ENCODE data around the gene DGCR6L. TPM values are rescaled to one million over a fixed set of nuclear protein-coding genes. Genes with fewer than 3 reads are reported as not detected.
A peak's percentile ranks its signal among the peaks of the same experiment; 100 is the strongest.
"Not testable (repeated sequence)": the region's sequence is repeated elsewhere in the genome, so short reads cannot be mapped to it uniquely, and the experiment has no call there.

DGCR6L gene
- total RNA-seq, 1 experiment from 2014 or later: 37.4 TPM

DNA sequence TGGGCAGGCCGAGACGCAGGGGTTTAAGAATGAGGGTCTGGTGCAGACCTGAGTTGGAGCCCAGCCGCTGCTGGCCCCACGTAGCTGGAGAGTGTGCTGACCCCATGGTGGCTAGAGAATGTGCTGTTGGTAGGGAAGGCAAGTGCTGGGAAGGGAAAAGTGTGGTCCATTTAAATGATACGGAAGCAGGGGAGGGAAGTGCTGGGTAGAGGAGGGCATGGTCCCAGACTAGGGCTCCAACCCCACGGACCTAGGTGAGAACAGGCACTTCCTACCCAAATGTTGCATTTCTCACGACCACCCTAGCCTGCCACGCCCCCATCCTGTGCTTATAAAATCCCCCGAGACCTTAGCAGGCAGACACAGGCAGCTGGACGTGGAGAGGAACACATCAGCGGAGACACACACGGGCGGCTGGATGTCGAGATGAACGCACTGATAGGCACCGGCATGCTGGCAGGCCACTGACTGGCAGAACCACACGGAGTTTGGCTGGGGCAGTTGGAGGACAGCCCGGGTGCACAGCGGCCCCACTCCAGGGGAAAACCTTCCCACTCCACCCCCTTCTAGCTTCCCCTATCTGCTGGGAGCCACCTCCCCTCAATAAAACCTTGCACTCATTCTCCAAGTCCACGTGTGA, 33.0 kb downstream of the DGCR6L start:
- H3K9me3 ChIP-seq; DNase-seq; H3K27ac Mint-ChIP-seq (ENCODE audit: unreplicated experiment); H3K4me1 Mint-ChIP-seq (ENCODE audit: low read depth, unreplicated experiment); BruUV-seq (replicated peaks); CTCF ChIA-PET; H3K36me3 ChIP-seq (ENCODE audit: control insufficient read depth, insufficient read depth, low read length); H3K9me3 Mint-ChIP-seq (ENCODE audit: unreplicated experiment); H3K4me3 ChIP-seq (ENCODE audit: low read depth, low read length); H3K4me3 Mint-ChIP-seq (ENCODE audit: unreplicated experiment); H3K27me3 Mint-ChIP-seq (ENCODE audit: insufficient read depth, unreplicated experiment); H3K27me3 ChIP-seq (replicated peaks; ENCODE audit: control insufficient read depth, insufficient read depth, low read length); H3K4me1 ChIP-seq; POLR2A ChIA-PET; H3K36me3 Mint-ChIP-seq (ENCODE audit: insufficient read depth, unreplicated experiment); intact Hi-C loops (cut with micrococcal nuclease; ENCODE audit: unreplicated experiment): not testable (repeated sequence)

- H3K4me1 Mint-ChIP-seq (ENCODE audit: low read depth, unreplicated experiment); H3K4me3 ChIP-seq (ENCODE audit: low read depth, low read length); H3K36me3 Mint-ChIP-seq (ENCODE audit: insufficient read depth, unreplicated experiment); H3K27me3 ChIP-seq (replicated peaks; ENCODE audit: control insufficient read depth, insufficient read depth, low read length); H3K27ac Mint-ChIP-seq (ENCODE audit: unreplicated experiment); H3K9me3 ChIP-seq; H3K27me3 Mint-ChIP-seq (ENCODE audit: insufficient read depth, unreplicated experiment); H3K9me3 Mint-ChIP-seq (ENCODE audit: unreplicated experiment); intact Hi-C loops (cut with micrococcal nuclease; ENCODE audit: unreplicated experiment); H3K4me3 Mint-ChIP-seq (ENCODE audit: unreplicated experiment); H3K36me3 ChIP-seq (ENCODE audit: control insufficient read depth, insufficient read depth, low read length); POLR2A ChIA-PET; CTCF ChIA-PET; DNase-seq; H3K4me1 ChIP-seq; BruUV-seq (replicated peaks): not testable (repeated sequence)
These were observed 33.6 kb downstream of the DGCR6L start for GRCh38 chr22:20286312-20286660.

- POLR2A ChIA-PET; H3K27ac Mint-ChIP-seq (ENCODE audit: unreplicated experiment); H3K9me3 Mint-ChIP-seq (ENCODE audit: unreplicated experiment); H3K36me3 Mint-ChIP-seq (ENCODE audit: insufficient read depth, unreplicated experiment); H3K4me3 Mint-ChIP-seq (ENCODE audit: unreplicated experiment); H3K36me3 ChIP-seq (ENCODE audit: control insufficient read depth, insufficient read depth, low read length); H3K4me1 ChIP-seq; H3K4me1 Mint-ChIP-seq (ENCODE audit: low read depth, unreplicated experiment); H3K9me3 ChIP-seq; H3K4me3 ChIP-seq (ENCODE audit: low read depth, low read length); H3K27me3 ChIP-seq (replicated peaks; ENCODE audit: control insufficient read depth, insufficient read depth, low read length); H3K27me3 Mint-ChIP-seq (ENCODE audit: insufficient read depth, unreplicated experiment); BruUV-seq (replicated peaks): not testable (repeated sequence)
- DNase-seq: peak; percentile 76 to 88
- CTCF ChIA-PET: interaction anchor here (0.9 to 2.8 kb wide), 2 partner anchors 111 to 128 kb away, joined by 4 to 11 read pairs; no protein-coding TSS in a partner anchor
- TF ChIP-seq CTCF (IDR thresholded peaks at IDR 0.05; ENCODE audit: insufficient read depth in 1 of 2, low read depth in 1 of 2, low read length in 1 of 2, severe bottlenecking in 1 of 2, unreplicated experiment in 1 of 2): peak; percentile 86 to 88
- intact Hi-C loops (cut with micrococcal nuclease; ENCODE audit: unreplicated experiment): loop anchor here (1.0 kb wide), 1 partner anchor 128 kb away; no protein-coding TSS in a partner anchor
These were observed 34.2 kb downstream of the DGCR6L start for GRCh38 chr22:20285473-20286311.

DNA sequence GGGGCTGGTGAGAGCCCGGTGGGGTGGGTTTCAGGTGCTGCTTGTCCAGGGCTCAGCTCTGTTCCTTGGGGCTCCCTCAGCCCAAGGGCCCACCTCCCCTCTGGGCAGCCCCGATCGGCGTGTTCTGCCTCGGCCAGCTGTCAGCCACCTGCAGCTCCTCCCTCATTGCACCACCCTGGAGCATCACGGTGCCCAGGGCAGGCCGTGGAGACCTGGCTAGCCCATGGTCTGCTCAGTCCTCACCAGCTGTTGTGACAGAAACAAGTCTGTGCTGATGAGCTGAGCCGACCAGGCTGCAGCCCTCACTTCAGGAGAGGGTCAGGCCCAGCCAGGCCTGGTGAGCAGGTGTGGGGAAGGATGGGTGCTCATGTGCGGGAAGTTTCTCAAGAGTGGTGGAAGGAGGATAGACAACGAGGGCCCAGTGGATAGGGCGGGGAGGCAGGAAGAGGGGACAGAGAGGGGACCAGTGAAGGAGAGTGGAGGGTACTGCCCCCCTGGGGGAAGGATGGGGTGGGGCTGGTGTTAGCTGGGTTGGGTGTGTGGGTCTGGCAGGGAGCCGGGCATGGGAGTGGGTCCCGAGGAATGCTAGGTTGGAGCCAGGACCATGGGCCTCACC, 35.3 kb downstream of the DGCR6L start:
- POLR2A ChIA-PET: no interaction called here
- Mint-ChIP-seq H3K4me1 (ENCODE audit: low read depth, unreplicated experiment) (no peaks in the 10 kb centered on the region), H3K27me3 (ENCODE audit: insufficient read depth, unreplicated experiment) (peaks cover 5% of the 10 kb centered on the region), H3K27ac (ENCODE audit: unreplicated experiment) (no peak overlapping the region), H3K4me3 (ENCODE audit: unreplicated experiment) (no peak overlapping the region), H3K36me3 (ENCODE audit: insufficient read depth, unreplicated experiment) (no peaks in the 10 kb centered on the region), H3K9me3 (ENCODE audit: unreplicated experiment) (no peaks in the 10 kb centered on the region)
- H3K9me3 ChIP-seq: no peaks in the 10 kb centered on the region
- no peak for TF ChIP-seq CTCF (IDR thresholded peaks at IDR 0.05; ENCODE audit: insufficient read depth in 1 of 2, low read depth in 1 of 2, low read length in 1 of 2, severe bottlenecking in 1 of 2, unreplicated experiment in 1 of 2)
- H3K4me3 ChIP-seq (ENCODE audit: low read depth, low read length): no peak overlapping the region
- intact Hi-C loops (cut with micrococcal nuclease; ENCODE audit: unreplicated experiment): loop anchor here (1.0 kb wide), 1 partner anchor 127 kb away; no protein-coding TSS in a partner anchor
- CTCF ChIA-PET: interaction anchor here (0.6 to 2.8 kb wide), 2 partner anchors 127 to 160 kb away, joined by 3 to 11 read pairs; no protein-coding TSS in a partner anchor
- no peaks in the 10 kb centered on the region for H3K4me1 ChIP-seq
- H3K36me3 ChIP-seq (ENCODE audit: control insufficient read depth, insufficient read depth, low read length): no peaks in the 10 kb centered on the region
- no TSS peak for BruUV-seq (replicated peaks)
- no peaks in the 10 kb centered on the region for H3K27me3 ChIP-seq (replicated peaks; ENCODE audit: control insufficient read depth, insufficient read depth, low read length)
- no peak for DNase-seq
